Aorta (tissue), 5 donors: ENCODE data around the gene PEX5L. TPM values are rescaled to one million over a fixed set of nuclear protein-coding genes. Genes with fewer than 3 reads are reported as not detected.
A peak's percentile ranks its signal among the peaks of the same experiment; 100 is the strongest.
"Not testable (repeated sequence)": the region's sequence is repeated elsewhere in the genome, so short reads cannot be mapped to it uniquely, and the experiment has no call there.

ENCODE experiments used
- ATAC-seq: fragments of 200-7000 bp; cut with Tn5 transposase; one replicate; pipeline ENCODE4 v1.9.1; 2022; ENCODE audit warnings: moderate library complexity; ENCODE audit not compliant: low FRiP score
- DNase-seq, 2 donors: peaks; one replicate each; pipeline ENCODE4 v3.0.0-alpha.2; 2020
- H3K27ac ChIP-seq, 2 donors: one replicate each; pipeline ENCODE4 v1.5.1; 2013; ENCODE audit warnings: low read length in 2 of 2, mild to moderate bottlenecking in 2 of 2, moderate library complexity in 2 of 2, control low read depth in 1 of 2, inconsistent platforms in 1 of 2, low read depth in 1 of 2
- H3K27me3 ChIP-seq, 2 donors: one replicate each; pipeline ENCODE4 v1.6.1; 2013; ENCODE audit warnings: control low read depth in 1 of 2, low read length in 1 of 2, mild to moderate bottlenecking in 1 of 2, moderate library complexity in 1 of 2; ENCODE audit not compliant: insufficient read depth in 2 of 2, control insufficient read depth in 1 of 2
- H3K36me3 ChIP-seq, 2 donors: one replicate each; pipeline ENCODE4 v1.6.1; 2013; ENCODE audit warnings: control low read depth in 1 of 2, low read length in 1 of 2, mild to moderate bottlenecking in 1 of 2; ENCODE audit not compliant: insufficient read depth in 2 of 2, control insufficient read depth in 1 of 2
- H3K4me1 ChIP-seq, 2 donors: one replicate each; pipeline ENCODE4 v1.6.1; 2013; ENCODE audit warnings: low read length in 2 of 2, control low read depth in 1 of 2, mild to moderate bottlenecking in 1 of 2, moderate library complexity in 1 of 2; ENCODE audit not compliant: insufficient read depth in 2 of 2, control insufficient read depth in 1 of 2
- H3K4me3 ChIP-seq, 2 donors: one replicate each; pipeline ENCODE4 v1.5.1; 2013; ENCODE audit warnings: low read length in 2 of 2, control low read depth in 1 of 2, mild to moderate bottlenecking in 1 of 2
- H3K9me3 ChIP-seq: one replicate; pipeline ENCODE4 v1.6.1; 2013; ENCODE audit warnings: mild to moderate bottlenecking, low read length; ENCODE audit not compliant: control insufficient read depth
- WGBS, 2 donors: extraction: QIAGEN DNeasy Blood & Tissue Kit; methylation state at CpG; one replicate each; pipeline ENCODE4 v1.1.7; 2013; 5-methylcytosine and 5-hydroxymethylcytosine counted together
- intact Hi-C, 2 donors: fragments of 100-400 bp; cut with DNase I; formaldehyde crosslinking; loops; one replicate each; pipeline versions ENCODE4 v1.14.2 to v1.15.0; 2022
- polyA plus RNA-seq, 2 donors: library from polyadenylated mRNA; stranded (reverse); fragments of 200-250 nt; gene quantifications; one replicate each; pipeline ENCODE4 v1.2.3, GENCODE V29; 2013
- total RNA-seq, 2 donors: library from RNA; stranded (reverse); fragmentation: NEBNext Ultra II Directional; extraction: Animal tissue kit (Norgen Biotek cat#: 25700); gene quantifications; one replicate each; pipeline ENCODE4 v1.2.1, GENCODE V29; 2021
- donor health status: healthy with polysubstance abuse.
- donor health status: Bipolar disorder and iron deficiency.
- donor health status: DM: no; HTN: no; CAD: no.
- donor health status: DM: no; HTN: no; CAD: no.
- donor health status: DM: yes; HTN: yes; CAD: no.

PEX5L gene
- total and polyA plus RNA-seq, 4 donors = 0.24 TPM; not detected in 3

DNA sequence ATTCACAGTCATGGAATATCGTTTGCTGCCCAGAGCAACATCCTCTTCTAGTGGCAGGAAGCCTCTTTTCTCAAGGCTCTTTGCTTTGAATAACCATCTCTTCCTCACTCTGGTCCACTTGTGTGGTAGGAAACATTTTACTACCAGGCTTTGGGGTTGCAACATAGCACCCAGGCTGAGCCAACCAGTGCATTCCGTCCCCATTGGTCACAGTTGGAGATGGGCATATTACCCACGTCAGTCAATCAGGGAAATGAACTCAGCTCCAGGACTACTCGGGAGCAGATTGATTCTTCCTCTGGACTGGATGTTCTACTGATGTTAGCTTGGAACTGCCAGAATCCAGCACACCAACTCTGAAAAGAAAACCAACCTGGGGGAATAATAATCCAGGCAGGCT lies 4.2 kb upstream of the PEX5L start:
- peaks cover 0 to 3% of the 10 kb centered on the region in 2 donors for H3K4me1 ChIP-seq
- H3K27ac ChIP-seq = no peak overlapping the region
- H3K4me3 ChIP-seq = no peak overlapping the region
- H3K9me3 ChIP-seq = peaks cover 2% of the 10 kb centered on the region
- 64 to 74% methylated on average over 4 of the region's 4 CpGs for WGBS, 2 donors
- H3K27me3 ChIP-seq = peaks cover 0 to 4% of the 10 kb centered on the region in 2 donors
- ATAC-seq = no peak
- no peaks in the 10 kb centered on the region for H3K36me3 ChIP-seq
- intact Hi-C loops = no loop called here
- DNase-seq = no peak

DNA sequence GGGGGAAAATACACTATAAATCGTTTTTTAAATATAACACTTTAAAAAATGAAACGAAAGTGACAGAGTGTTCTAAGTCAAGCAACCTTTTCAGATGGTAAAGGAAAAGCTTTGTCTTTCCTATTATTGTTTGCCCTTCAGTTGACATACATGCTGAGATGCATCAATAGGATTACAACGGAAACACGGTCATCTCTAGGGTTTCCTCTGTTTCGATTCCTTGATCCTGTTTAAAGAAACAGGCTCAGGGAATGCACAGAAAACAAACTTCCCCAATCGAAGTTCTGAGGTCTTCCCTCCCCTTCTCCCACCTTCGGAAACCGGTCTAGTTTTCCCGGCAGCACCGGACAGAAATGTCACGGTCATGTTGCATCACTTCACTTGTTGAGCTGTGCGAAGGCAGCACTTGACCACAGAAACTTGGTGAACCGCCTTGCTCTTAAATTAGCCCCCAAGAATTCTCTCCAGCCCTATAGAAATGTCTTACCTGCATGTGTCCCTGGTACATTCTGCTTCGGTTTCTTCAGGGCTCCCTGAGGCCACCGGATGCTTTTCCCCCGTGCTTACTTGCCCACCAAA lies 556 bp downstream of the PEX5L start:
- Histone ChIP-seq H3K27ac (no peak overlapping the region), H3K27me3 (peaks cover 0 to 4% of the 10 kb centered on the region in 2 donors), H3K36me3 (no peaks in the 10 kb centered on the region), H3K4me1 (peaks cover 0 to 3% of the 10 kb centered on the region in 2 donors), H3K4me3 (peak overlapping the region in 1 of 2 donors; percentile 10), H3K9me3 (peaks cover 2% of the 10 kb centered on the region)
- intact Hi-C loops = no loop called here
- DNase-seq (no peak), ATAC-seq (no peak)
- WGBS, 2 donors = 2% methylated on average over 16 of the region's 16 CpGs

DNA sequence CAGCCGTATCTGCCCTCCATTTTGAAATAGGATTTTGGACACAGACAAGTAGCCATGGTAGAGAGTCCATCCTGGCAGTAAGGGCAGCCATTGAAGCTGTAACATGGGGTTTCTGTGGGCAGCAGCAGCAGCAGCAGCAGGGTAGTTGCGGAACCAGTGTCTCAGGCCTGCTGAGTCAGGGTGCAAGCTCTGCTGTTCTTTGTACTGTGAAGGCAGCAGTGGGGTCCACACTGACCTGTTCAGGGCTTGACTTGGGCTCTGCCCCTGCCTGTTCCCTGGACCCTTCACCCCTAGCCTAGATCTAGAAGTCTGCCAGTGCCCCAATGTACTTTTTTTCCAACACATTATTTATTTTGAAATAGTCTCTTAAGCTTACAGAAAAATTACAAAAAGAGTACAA lies 9.7 kb downstream of the PEX5L start:
- DNase-seq = no peak
- Histone ChIP-seq H3K36me3 (no peaks in the 10 kb centered on the region), H3K27me3 (no peaks in the 10 kb centered on the region), H3K27ac (no peak overlapping the region), H3K4me1 (no peaks in the 10 kb centered on the region), H3K4me3 (no peak overlapping the region), H3K9me3 (peaks cover 1% of the 10 kb centered on the region)
- peak; percentile 56 for ATAC-seq
- 86 to 91% methylated on average over 2 of the region's 2 CpGs for WGBS, 2 donors
- intact Hi-C loops = no loop called here

DNA sequence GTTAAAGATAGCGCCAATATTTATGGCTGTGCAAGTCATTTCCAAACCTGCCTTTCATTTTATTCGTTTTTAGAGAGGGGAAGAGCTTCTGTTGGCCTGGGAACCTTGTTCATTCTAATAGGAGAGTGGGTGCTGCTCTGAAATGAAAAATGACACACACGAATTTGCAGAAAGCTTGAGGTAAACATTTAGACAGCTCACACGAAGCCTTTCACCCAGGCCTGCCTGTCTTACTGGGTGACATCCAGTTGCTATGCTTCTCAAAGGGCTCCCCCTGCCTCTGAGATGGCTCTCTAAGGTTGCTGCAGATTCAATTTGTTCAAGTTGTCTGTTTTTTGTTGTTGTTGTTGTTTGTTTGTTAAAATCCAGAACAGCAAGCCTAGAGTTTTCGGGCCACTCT lies 18.2 kb downstream of the PEX5L start:
- DNase-seq (no peak), ATAC-seq (no peak)
- intact Hi-C loops = no loop called here
- Histone ChIP-seq H3K9me3 (no peaks in the 10 kb centered on the region), H3K27ac (no peak overlapping the region), H3K36me3 (no peaks in the 10 kb centered on the region), H3K4me3 (no peak overlapping the region), H3K4me1 (no peaks in the 10 kb centered on the region), H3K27me3 (no peaks in the 10 kb centered on the region)
- WGBS, 2 donors = 31 to 32% methylated on average over 5 of the region's 5 CpGs

DNA sequence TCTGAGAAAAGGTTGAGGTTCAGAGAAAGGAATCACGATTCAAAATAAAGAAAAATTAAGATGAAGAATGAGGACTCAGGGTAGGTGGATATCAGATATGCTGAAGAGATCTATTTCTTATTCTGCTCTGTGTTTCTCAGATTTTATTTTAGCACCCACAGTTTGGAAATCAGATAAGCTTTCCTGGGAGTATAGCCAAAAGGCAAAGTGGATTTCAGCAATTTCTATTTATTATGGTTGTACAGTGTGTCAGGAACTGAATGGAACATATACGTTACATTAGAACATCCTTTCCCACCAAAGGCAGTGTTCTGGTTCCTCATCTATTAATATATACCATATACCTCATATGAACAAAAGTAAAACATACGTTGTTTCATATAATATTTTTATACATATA lies 18.9 kb downstream of the PEX5L start:
- ATAC-seq (no peak), DNase-seq (no peak)
- no peaks in the 10 kb centered on the region for H3K27me3 ChIP-seq
- H3K4me3 ChIP-seq = no peak overlapping the region
- H3K9me3 ChIP-seq = no peaks in the 10 kb centered on the region
- H3K4me1 ChIP-seq = no peaks in the 10 kb centered on the region
- WGBS, 2 donors = 10 to 26% methylated on average over 3 of the region's 3 CpGs
- intact Hi-C loops = no loop called here
- no peaks in the 10 kb centered on the region for H3K36me3 ChIP-seq
- no peak overlapping the region for H3K27ac ChIP-seq

DNA sequence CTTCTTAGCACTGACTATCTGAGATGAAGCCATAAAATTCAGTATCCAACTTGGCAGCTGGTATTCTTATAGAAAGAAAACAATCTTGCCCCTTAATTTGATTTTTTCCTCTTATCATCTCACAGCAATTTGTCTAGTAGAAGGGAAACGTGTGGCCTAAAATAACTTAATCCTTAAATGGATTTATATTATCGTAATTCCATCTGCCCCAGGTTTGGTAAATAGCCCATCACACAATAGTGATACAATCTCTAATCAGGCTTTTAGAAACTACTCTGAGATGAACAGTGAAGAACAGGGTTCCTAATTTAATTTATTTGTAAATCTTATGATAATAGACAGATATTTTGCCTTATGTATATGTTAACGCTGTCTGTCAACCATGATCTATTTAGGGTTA lies 24.8 kb downstream of the PEX5L start:
- Histone ChIP-seq H3K4me3 (no peak overlapping the region), H3K4me1 (no peaks in the 10 kb centered on the region), H3K9me3 (peaks cover 4% of the 10 kb centered on the region), H3K36me3 (no peaks in the 10 kb centered on the region), H3K27ac (no peak overlapping the region), H3K27me3 (no peaks in the 10 kb centered on the region)
- ATAC-seq (no peak), DNase-seq (no peak)
- 28 to 29% methylated on average over 3 of the region's 3 CpGs for WGBS, 2 donors
- intact Hi-C loops = no loop called here

DNA sequence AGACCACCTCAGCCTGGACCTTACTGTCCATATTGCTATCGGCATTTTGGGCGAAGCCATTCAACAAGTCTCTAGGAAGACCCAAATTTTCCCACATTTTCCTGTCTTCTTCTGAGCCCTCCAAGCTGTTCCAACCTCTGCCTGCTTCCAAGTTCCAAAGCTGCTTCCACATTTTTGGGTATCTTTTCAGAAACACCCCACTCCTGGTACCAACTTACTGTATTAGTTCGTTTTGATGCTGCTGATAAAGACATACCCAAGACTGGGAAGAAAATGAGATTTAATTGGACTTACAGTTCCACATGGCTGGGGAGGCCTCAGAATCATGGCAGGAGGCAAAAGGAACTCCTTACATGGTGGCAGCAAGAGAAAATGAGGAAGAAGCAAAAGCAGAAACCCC lies 28.4 kb downstream of the PEX5L start:
- intact Hi-C loops, ATAC-seq, H3K4me1 ChIP-seq, DNase-seq, H3K27ac ChIP-seq, H3K4me3 ChIP-seq, H3K27me3 ChIP-seq, H3K9me3 ChIP-seq, H3K36me3 ChIP-seq: not testable (repeated sequence)
- 84 to 88% methylated on average over 3 of the region's 3 CpGs for WGBS, 2 donors

DNA sequence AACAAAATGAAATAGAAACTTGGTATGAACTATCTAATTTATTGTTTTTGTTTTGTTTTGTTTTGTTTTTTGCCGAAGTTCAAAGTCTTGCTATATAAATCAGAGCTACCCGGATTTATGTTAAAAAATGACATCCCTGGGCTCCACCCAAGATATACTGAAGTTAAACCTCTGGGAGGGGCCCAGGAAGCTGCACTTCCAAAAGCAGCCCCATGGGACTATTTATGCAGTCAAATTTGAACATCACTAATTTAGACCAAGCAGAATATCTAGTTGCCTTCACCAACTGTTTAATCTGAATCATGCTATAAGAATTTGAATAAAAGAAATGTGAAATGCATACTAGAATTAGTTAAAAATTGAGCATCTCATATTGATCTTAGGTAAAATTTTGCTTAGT lies 32.2 kb downstream of the PEX5L start:
- Histone ChIP-seq H3K4me3 (no peak overlapping the region), H3K4me1 (no peaks in the 10 kb centered on the region), H3K9me3 (peaks cover 6% of the 10 kb centered on the region), H3K27me3 (no peaks in the 10 kb centered on the region), H3K36me3 (no peaks in the 10 kb centered on the region), H3K27ac (no peak overlapping the region)
- ATAC-seq (no peak), DNase-seq (no peak)
- intact Hi-C loops = no loop called here
- WGBS, 2 donors = 75 to 78% methylated on average over 2 of the region's 2 CpGs

DNA sequence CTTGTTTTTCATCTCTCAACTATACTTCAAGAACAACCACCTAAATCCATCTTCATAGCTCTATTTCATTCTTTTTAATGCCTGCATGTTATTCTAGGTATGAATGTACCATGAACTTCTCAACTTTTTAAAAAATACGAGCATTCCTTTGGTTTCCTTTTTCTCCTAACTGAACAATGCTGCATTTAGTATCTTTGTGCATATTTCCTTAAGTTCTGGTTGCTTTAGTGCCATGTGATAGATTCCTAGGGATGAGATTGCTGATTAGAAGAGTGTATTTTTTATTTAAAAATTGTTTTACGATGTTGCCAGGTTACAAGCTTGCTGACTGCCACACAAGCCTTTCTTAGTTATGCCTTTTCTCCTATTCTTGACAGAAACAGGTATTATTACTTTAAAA lies 34.7 kb downstream of the PEX5L start:
- H3K9me3 ChIP-seq = peaks cover 2% of the 10 kb centered on the region
- intact Hi-C loops = no loop called here
- WGBS, 2 donors = 60 to 62% methylated on average over 2 of the region's 2 CpGs

More for the DNA sequence above, 34.7 kb downstream of the PEX5L start:
- DNase-seq (no peak), ATAC-seq (no peak)
- Histone ChIP-seq H3K36me3 (no peaks in the 10 kb centered on the region), H3K27me3 (no peaks in the 10 kb centered on the region), H3K4me3 (no peak overlapping the region), H3K27ac (no peak overlapping the region), H3K4me1 (no peaks in the 10 kb centered on the region)
